ENCODE measurements around the gene MED8. TPM values are rescaled to one million over a fixed set of nuclear protein-coding genes. Genes with fewer than 3 reads are reported as not detected.
A peak's percentile ranks its signal among the peaks of the same experiment; 100 is the strongest.

MED8 gene
- total and polyA plus RNA-seq, 2 of the 13 experiments (the other 11 are each of a cell fraction or from before 2014, with no cell fraction given): 16.9 to 77.4 TPM

DNA sequence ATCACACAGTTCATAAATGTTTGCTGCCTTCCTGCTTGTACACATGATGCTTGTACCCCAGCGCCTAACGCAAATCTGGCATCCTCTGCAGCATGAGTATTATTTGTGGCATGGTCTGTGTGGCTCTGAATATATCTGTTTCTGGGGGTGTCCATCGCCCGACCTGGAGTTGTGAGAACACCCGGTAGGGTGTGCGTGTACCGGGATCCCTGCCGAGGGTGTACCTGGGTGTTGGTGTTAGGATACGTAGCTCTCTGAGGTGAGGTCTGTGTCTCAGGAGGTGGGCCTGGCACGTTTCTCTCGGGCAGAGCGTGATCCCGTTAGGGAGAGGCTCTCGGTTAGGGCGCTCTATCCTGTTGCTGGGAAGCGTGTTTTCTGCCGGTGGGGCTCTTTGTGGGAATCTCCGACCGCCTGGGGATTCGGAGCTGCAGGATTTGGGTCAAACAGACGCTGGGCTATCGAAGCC lies 41.2 kb downstream of the MED8 start (continued):
- TF ChIP-seq ZNF556 (CRISPR knock-in tag; IDR thresholded peaks at IDR 0.05; ENCODE audit: borderline replicate concordance): peak; percentile 4; the same call in 1 of the 2 replicates
- peak; percentile 75; the same call in 1 of the 2 replicates for TF ChIP-seq ZC3H4 (CRISPR knock-in tag; IDR thresholded peaks at IDR 0.05; ENCODE audit: borderline replicate concordance)
- TF ChIP-seq ZNF468 (CRISPR knock-in tag; IDR thresholded peaks at IDR 0.05): no peak
- TF ChIP-seq, protein P1, sequence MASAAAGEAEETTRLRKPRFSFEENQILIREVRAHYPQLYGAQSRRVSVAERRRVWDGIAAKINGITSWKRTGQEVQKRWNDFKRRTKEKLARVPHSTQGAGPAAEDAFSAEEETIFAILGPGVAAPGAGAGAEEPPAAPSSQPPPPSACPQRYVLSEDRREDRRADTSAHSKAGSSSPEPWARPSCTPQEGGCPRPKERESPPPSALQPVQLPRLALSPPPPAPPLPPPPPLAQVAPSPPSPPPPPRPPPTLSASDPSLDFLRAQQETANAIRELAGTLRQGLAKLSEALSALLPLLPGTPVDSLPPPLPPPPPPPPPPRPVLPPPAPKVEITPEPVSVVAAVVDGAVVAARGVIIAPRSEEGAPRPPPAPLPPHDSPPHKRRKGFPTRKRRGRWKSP (CRISPR knock-in tag; IDR thresholded peaks at IDR 0.05): 0 out of 2 replicates have a peak, but pooled peaks have one; percentile 4
- 0 out of 2 replicates have a peak, but pooled peaks have one; percentile 8 for TF ChIP-seq ZNF792 (CRISPR knock-in tag; IDR thresholded peaks at IDR 0.05)
- no peak for TF ChIP-seq SNAPC4 (CRISPR knock-in tag; IDR thresholded peaks at IDR 0.05)
- TF ChIP-seq ZUFSP (CRISPR knock-in tag; IDR thresholded peaks at IDR 0.05; ENCODE audit: borderline replicate concordance): 0 out of 2 replicates have a peak, but pooled peaks have one; percentile 59
- no peak for TF ChIP-seq HDAC6 (IDR thresholded peaks at IDR 0.05; ENCODE audit: low read depth, low read length)
- 0 out of 2 replicates have a peak, but pooled peaks have one; percentile 10 for TF ChIP-seq ZNF574 (CRISPR knock-in tag; IDR thresholded peaks at IDR 0.05)
- no peak for TF ChIP-seq ZNF264 (CRISPR knock-in tag; IDR thresholded peaks at IDR 0.05)
- no peak for TF ChIP-seq RBM39 (IDR thresholded peaks at IDR 0.05; ENCODE audit: low read depth, low read length, poor library complexity, severe bottlenecking)
- TF ChIP-seq DPF2 (CRISPR knock-in tag; IDR thresholded peaks at IDR 0.05; ENCODE audit: borderline replicate concordance, low read depth): 0 out of 2 replicates have a peak, but pooled peaks have one; percentile 22
- TF ChIP-seq ZNF619 (CRISPR knock-in tag; IDR thresholded peaks at IDR 0.05): 0 out of 2 replicates have a peak, but pooled peaks have one; percentile 13
- TF ChIP-seq ZNF543 (CRISPR knock-in tag; IDR thresholded peaks at IDR 0.05): no peak
- 0 out of 2 replicates have a peak, but pooled peaks have one; percentile 11 for TF ChIP-seq ZBTB7A (CRISPR knock-in tag; IDR thresholded peaks at IDR 0.05)

Measured in HepG2 (cell line).